Mucosa of descending colon (tissue), 3 donors: ENCODE measurements around the gene ATP4B. TPM values are rescaled to one million over a fixed set of nuclear protein-coding genes. Genes with fewer than 3 reads are reported as not detected.
A peak's percentile ranks its signal among the peaks of the same experiment; 100 is the strongest.

Experiments
- ATAC-seq: fragments of 200-7000 bp; cut with Tn5 transposase; one replicate; pipeline ENCODE4 v1.9.1; 2020; ENCODE audit warnings: mild to moderate bottlenecking, moderate library complexity
- DNase-seq, 3 donors: peaks; one replicate each; pipeline ENCODE4 v3.0.0-alpha.2; 2020
- H3K36me3 ChIP-seq: fragments of 200-600 bp; one replicate; pipeline ENCODE4 v1.8.0; 2021; ENCODE audit warnings: low read depth, mild to moderate bottlenecking
- H3K4me1 ChIP-seq: fragments of 200-600 bp; one replicate; pipeline ENCODE4 v1.8.0; 2021; ENCODE audit warnings: low read depth, mild to moderate bottlenecking
- H3K4me3 ChIP-seq: fragments of 200-600 bp; one replicate; pipeline ENCODE4 v1.8.0; 2021; ENCODE audit warnings: mild to moderate bottlenecking
- H3K9me3 ChIP-seq: fragments of 200-600 bp; one replicate; pipeline ENCODE4 v1.8.0; 2021; ENCODE audit warnings: mild to moderate bottlenecking
- intact Hi-C, 2 donors: fragments of 100-400 bp; cut with DNase I in 1 of 2; cut with micrococcal nuclease in 1 of 2; formaldehyde crosslinking; loops; one replicate each; pipeline versions ENCODE4 v1.11.0 to v1.11.1; 2022; cut with DNase I, micrococcal nuclease
- total RNA-seq, 3 donors: library from RNA; stranded (reverse); fragmentation: NEBNext Ultra II Directional in 2 of 3; extraction: Animal tissue kit (Norgen Biotek cat#: 25700) in 2 of 3; gene quantifications; one replicate each; pipeline versions ENCODE4 v1.2.1 to v1.2.4, GENCODE V29; 2021 to 2023
- TF ChIP-seq, protein P1 (sequence below): fragments of 200-600 bp; IDR thresholded peaks from one replicate; pipeline ENCODE4 v1.8.0; 2022; ENCODE audit warnings: antibody characterized with exemption, mild to moderate bottlenecking
- donor health status: DM: no; HTN: no; CAD: no; lungs with moderate emphysema.
- donor health status: DM: no; HTN: no; CAD: no.
- donor health status: DM: no; HTN: yes; CAD: no.

ATP4B gene
- total RNA-seq, 3 donors from 2014 or later = 0.19 TPM; not detected in 2

DNA sequence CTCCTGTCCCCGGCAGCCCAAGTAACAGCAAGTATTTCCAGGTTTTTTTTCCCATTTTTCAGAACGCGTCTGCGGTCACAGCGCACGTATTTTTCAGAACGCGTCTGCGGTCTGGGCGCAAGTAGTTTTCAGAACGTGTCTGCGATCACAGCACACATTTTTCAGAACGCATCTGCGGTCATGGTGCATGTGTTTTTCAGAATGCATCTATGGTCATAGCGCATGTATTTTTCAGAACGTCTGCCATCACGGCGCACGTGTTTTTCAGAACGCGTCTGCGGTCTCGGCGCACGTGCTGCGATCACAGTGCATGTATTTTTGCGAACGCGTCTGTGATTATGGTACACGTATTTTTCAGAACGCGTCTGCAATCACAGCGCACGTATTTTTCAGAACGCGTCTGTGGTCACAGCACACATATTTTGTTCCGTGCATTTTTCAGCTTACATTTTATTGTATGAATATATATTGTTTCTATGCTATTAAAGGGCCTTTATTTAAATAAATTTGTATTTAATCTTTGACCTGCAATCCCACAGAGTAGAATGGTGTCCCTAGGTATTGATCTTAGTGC is 19.7 kb downstream of the ATP4B start:
- intact Hi-C loops = no loop called here
- Histone ChIP-seq H3K36me3 (peaks cover 13% of the 10 kb centered on the region), H3K9me3 (no peaks in the 10 kb centered on the region), H3K4me1 (no peaks in the 10 kb centered on the region), H3K4me3 (no peak overlapping the region)
- TF ChIP-seq, protein P1, sequence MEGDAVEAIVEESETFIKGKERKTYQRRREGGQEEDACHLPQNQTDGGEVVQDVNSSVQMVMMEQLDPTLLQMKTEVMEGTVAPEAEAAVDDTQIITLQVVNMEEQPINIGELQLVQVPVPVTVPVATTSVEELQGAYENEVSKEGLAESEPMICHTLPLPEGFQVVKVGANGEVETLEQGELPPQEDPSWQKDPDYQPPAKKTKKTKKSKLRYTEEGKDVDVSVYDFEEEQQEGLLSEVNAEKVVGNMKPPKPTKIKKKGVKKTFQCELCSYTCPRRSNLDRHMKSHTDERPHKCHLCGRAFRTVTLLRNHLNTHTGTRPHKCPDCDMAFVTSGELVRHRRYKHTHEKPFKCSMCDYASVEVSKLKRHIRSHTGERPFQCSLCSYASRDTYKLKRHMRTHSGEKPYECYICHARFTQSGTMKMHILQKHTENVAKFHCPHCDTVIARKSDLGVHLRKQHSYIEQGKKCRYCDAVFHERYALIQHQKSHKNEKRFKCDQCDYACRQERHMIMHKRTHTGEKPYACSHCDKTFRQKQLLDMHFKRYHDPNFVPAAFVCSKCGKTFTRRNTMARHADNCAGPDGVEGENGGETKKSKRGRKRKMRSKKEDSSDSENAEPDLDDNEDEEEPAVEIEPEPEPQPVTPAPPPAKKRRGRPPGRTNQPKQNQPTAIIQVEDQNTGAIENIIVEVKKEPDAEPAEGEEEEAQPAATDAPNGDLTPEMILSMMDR = no peak
- ATAC-seq (no peak), DNase-seq (peak in 1 of 3 donors; percentile 8)

DNA sequence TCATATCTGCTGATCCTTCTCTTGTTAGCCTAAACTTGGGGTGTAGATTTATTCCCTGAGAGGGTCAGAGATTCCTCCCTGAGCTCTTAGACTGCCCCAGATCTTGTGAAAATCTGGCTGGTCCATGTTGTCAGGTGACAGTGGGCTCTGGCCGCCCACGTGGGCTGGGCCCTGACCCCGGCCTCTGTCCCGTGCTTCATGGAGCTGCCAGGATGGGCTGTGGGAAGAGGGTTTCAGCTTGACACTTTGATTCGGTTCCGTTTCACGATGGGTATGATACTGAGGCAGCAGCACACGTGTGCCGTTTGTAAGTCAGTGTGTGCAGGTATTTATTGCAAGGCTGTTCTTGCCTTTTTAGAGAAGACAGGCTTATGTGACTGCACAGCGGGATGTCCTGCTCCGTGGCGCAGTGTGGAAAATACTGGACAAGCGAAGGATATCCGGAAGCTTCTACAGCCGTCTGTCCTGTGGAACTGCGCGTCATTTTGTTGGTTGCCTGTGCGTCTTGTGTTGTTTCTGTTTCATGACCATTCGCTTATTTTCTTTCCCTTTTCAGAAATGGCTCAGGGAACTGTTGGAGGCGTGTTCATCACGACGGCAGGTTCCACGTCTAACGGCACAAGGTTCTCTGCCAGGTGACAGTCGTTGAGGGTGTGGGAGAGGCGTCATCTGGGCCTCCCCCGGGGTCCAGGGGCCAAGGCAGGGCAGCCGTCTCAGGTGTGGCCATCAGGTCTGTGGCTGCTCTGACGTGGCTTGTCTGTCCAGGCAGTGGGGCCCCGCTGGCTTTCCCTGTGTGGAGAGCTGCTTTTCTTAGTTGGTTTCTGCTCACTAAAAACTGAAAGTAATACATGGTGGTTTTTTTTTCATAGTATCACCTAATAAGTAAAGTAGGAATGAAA is 20.5 kb downstream of the ATP4B start:
- intact Hi-C loops = no loop called here
- Histone ChIP-seq H3K36me3 (peaks cover 13% of the 10 kb centered on the region), H3K4me3 (no peak overlapping the region), H3K9me3 (no peaks in the 10 kb centered on the region), H3K4me1 (no peaks in the 10 kb centered on the region)
- ATAC-seq = no peak
- peak in 1 of 3 donors; percentile 9 for DNase-seq
- TF ChIP-seq, protein P1 = no peak

DNA sequence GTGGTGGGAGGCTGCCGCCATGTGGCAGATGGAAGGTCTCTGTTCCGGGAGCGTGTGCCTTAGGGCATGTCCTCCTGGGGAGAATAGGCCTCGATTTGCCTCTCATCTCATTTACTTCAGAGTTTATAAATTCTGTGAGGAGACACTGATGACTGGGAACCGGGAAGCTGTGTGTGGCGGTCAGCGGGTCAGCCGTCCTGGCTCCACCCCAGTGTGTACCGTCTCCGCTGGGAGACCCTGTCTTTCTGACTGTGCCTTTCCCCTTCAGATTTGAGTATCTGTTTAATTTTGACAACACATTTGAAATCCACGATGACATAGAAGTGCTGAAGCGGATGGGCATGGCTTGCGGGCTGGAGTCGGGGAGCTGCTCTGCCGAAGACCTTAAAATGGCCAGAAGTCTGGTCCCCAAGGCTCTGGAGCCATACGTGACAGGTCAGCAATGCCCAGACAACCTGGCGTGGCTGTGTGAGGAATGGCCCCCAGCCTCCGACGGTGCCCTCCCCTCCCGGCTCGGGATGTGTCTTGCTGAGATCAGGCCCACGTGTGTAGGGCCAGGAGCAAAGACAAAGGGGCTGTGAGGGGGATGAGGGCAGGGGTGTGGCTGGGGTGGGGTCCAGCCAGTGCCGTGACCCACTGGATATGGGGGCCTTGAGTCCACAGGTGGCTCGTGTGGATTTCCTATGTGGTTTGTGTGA is 21.6 kb downstream of the ATP4B start:
- DNase-seq = peak in 1 of 3 donors; percentile 12
- Histone ChIP-seq H3K9me3 (no peaks in the 10 kb centered on the region), H3K4me1 (no peaks in the 10 kb centered on the region), H3K4me3 (no peak overlapping the region), H3K36me3 (peaks cover 13% of the 10 kb centered on the region)
- TF ChIP-seq, protein P1 = no peak
- intact Hi-C loops = no loop called here
- ATAC-seq = no peak

DNA sequence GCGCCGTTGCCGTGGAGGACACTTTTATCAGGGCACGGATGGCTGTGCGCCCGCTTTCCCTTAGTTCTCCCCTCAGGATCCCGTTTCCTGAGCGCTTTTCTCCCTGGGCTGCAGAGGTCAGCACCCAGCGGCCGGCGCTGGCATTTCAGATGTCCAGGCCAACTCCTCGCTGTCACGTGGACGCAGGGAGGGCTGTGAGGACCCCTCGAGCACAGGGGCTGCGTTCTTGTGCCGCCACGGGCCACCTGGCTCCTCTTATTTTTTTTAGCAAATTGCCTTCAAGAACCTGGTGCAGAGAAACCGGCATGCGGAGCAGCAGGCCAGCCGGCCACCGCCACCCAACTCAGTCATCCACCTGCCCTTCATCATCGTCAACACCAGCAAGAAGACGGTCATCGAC is 22.3 kb downstream of the ATP4B start:
- DNase-seq = peak in 1 of 3 donors; percentile 4
- intact Hi-C loops = no loop called here
- no peaks in the 10 kb centered on the region for H3K9me3 ChIP-seq
- H3K36me3 ChIP-seq = peaks cover 13% of the 10 kb centered on the region
- H3K4me3 ChIP-seq = no peak overlapping the region
- H3K4me1 ChIP-seq = no peaks in the 10 kb centered on the region
- TF ChIP-seq, protein P1 = no peak
- no peak for ATAC-seq

DNA sequence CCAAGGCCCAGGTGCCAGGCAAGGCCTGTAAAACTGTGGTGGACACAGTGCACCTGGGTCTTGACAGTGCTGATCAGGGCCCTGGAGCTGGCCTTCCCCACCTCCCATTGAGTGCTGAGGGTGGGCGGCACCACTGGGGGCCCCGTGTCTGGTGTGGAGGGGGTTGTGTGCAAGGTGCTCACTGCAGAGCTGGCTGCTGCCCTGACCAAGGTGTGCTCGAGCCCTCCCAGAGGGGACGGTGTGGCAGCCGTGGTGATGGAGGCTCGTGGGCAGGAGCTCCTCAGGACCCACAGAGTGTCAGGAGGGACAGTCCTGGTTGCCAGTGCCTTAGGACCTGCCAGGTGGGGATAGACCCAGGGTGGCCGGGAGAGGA is 23.0 kb downstream of the ATP4B start:
- Histone ChIP-seq H3K36me3 (peaks cover 13% of the 10 kb centered on the region), H3K4me3 (no peak overlapping the region), H3K4me1 (no peaks in the 10 kb centered on the region), H3K9me3 (no peaks in the 10 kb centered on the region)
- DNase-seq (no peak), ATAC-seq (no peak)
- TF ChIP-seq, protein P1 = no peak
- intact Hi-C loops = no loop called here
